Stimulated activated CD8-positive, alpha-beta memory T cell treated with anti-CD3 and anti-CD28 coated beads, Interleukin-2, amount 100 ng/mL, for 1 hour (primary cell): ENCODE data around the gene PDGFRB.

Source experiments
- DNase-seq, 2 donors: peaks; one replicate each; pipeline ENCODE4 v3.0.0-alpha.2; 2020; ENCODE audit warnings: low read depth in 2 of 2

Gene PDGFRB

DNA sequence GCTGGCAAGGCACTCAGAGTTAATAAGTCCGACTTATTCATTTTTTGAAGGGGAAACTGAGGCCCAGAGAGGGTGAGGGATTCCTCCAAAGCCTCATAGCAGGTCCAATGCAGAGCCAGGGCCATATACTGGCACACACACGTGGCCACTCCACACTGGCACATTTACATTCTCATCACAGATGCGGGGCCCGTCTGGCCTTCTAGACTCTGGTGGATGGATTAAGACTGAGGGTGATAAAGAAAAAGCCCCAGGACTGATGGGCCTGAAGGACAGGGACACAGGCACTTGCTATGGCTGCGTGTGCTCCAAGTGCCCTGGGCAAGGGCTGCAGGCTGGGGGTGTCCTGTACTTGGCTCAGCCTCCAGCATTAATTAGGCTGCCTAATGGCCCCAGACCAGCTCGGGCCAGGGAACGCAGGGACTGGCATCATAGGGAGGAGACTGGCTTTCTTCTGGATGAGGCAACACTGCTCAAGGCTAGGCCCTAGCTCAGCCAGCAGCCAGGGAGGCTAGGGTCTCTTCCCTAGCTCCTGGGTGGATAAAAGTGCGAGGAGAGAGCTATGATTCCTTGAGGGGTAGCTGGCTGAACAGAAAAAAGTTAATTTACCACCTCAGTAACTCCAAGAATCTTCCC, 40.8 kb downstream of the PDGFRB start:
- no peak for DNase-seq

DNA sequence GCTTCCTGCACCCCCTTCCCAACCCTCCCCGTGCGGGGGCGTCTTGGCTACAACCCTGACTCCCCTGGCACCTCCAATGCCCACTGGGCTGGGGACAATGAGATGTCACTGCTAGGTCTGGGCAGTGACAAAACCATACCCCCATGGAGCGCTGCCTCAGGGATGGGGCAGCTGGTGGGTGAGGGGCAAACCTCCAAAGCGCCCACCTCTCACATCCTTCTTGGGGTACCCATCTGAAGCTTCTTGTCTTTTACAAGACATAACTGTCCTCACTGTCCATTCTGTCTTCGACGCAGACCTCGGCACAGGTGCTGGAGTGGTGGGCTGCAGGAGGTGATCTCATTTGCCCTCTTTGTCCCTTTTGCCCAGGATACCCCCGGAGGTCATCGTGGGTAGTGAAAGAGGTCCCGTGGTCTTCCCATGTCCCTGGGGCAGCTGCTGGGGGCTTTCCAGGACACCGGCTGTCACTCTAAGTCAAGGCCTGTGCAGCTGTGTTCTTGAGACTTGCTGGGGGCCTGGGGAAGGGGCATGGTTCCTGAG, 41.5 kb downstream of the PDGFRB start:
- DNase-seq = no peak

DNA sequence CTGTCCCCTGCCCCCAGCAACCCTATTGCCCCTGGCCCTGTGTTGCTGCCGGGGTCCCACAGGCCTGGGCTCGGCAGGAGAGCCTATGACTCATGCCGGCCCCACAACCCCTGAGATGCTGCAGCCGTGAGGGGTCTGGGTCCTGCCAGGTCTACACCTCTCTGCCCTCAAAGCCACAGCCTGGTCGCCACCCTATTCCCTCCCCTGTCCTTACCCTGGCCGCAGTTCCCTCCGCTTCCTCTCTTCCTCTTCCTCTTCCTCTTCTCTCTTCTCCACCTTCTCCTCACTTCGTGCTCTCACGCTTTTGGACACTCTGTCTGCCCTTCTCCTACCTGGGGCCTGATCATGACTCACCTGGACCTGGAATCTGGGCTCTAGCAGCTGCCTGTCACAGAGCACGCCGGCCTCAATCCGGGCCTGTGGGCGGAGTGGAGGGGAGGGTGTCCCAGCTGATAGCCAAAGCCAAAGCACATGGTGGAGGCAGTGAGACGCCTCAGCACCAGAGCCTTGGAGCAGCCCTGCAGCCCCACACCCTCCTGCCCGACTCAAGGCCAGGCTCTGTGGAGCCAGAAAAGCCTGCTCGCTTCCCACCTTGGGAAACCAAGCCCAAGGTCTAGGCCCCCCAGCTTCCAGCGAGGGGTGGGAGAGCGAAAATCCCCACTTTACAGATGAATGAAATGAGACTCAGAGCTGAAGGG, 42.4 kb downstream of the PDGFRB start:
- no peak for DNase-seq

DNA sequence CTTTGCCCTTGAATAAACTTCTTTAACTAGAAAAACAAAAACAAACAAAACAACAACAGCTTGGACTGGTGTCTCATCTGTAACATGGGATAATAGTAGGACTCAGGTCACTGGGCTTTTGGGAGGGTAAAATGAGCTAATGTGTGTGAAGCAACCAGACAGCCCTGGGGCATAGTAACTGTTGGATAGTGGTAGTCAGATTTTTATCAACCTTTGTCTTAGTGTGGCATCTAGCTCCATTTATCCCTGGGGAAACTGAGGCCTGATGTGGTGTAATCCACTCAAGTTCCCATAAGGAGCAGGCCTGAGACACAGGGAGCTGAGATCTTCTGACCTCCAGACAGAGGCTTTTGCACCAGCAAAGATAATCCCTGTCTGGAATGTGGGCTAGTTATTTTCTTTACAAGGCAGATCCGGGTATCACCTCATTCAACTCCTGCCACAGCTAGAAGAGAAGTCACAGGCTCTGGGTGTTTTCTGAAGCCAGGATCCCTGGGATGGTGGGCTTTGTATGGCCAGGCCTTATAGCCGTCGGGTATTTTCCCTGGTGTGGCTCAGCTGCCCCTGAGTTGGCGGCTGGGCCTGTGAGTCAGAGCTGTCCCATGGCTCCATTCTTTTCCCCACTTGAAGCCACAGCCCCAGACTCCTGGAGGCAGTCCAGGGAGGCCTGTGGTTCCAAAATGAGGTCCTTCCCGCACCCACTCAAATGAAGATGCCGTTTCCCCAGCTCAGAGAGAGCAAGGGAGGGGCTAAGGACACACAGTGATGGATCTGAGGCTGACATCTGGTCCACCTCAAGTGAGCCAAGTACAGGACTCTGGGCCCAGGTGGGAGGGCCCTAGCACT, 43.2 kb downstream of the PDGFRB start:
- DNase-seq = no peak

DNA sequence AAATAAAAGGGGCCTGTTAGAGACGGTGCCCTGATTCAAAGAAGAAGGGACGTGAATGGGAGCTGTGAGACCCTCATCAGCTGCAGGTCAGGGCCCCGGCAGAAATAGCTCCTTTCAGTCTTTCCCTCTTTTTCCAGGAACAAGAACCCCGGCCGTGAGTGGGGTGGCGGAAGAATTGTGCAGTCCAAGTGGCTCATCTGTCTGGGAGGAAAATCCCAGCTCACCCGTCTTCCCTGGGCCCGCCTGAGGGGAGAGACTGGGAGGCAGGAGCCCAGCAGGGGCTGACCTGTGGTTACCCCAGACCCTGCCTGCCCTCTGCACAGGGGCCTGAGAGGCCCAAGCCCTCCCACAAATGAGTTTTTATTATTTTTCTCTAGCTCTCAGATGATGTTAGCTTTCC, 44.5 kb downstream of the PDGFRB start:
- DNase-seq = no peak

DNA sequence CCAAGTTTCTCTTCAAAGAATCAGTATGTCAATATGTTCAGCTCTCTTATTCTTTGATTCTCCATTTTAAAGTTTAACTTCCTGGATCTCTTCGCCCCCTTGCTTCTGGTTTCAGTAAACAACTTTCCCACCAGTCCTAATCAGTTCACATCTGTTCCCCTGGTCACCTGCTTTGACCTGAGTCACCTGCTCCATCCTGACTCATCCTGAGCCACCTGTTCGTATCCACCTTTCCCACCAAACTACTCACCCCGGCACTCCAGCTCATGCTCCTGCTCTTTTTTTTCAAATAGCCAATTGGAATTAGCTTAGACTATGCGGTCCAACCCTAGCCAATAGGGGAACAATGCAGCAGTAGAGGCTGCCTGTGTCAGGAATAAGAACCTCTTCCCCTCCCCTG, 45.7 kb downstream of the PDGFRB start:
- no peak for DNase-seq

DNA sequence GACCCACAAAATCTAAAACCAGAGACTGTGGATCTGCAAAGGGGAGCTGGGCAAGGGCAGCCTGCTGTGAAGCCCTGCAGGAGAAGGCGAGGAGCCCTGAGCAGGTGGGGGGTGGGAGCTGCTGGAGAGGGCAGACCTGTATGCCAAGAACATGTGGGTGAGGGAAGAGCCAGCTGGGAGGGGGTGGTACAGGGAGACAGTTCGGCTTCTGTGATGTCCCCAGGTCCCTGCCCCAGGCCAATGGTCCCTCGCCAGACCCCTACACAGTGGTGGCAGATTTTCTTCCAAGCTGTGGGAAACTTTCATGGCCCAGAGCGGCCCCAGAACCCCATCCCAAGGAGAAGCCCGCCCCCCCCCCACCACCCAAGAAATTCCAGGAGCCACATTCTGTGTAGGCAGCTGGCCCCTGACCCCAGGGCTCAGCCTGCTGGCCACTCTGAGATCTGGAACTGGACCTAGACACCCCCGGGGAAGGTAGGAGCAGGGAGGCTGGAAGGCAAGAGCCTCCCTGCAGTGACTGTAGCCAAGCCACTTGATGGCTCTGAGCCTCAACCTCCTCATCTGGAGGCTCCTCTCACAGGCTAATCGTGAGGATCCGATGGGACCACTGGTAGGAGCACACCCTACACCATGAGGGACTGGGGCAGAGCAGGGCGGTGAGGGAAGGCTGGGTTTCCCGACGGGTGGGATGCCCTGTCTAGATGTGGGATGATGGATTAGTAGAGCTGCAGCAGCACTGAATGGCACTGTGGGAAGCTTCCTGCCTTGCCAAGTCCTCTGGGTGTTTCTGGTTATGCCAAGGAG, 46.7 kb downstream of the PDGFRB start:
- no peak for DNase-seq

DNA sequence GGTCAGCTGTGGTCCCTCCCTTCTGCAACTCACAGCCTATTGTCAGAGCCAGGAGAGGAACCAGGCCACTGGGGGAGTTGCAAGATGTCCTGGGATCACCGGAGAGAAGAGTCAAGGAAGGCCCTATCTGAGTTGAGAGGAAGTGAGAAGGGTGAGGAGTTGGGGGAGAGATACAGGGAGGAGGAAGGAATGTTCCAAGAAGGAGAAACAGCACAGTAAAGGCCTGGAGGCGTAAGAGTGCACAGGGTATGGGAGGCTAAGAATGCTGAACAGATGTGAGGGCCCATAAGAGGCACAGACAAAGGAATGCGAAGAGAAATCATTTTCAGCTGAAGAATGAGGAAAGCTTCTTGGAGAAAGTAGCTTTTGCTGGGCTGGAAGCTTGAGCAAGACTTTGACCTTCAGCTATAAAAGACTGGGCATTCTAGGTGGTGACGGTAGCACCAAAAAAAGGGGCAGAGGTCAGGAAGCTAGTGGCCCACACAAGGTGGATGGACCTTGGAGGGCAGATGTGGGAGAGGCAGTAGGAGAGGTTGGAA, 47.7 kb downstream of the PDGFRB start:
- DNase-seq = no peak

DNA sequence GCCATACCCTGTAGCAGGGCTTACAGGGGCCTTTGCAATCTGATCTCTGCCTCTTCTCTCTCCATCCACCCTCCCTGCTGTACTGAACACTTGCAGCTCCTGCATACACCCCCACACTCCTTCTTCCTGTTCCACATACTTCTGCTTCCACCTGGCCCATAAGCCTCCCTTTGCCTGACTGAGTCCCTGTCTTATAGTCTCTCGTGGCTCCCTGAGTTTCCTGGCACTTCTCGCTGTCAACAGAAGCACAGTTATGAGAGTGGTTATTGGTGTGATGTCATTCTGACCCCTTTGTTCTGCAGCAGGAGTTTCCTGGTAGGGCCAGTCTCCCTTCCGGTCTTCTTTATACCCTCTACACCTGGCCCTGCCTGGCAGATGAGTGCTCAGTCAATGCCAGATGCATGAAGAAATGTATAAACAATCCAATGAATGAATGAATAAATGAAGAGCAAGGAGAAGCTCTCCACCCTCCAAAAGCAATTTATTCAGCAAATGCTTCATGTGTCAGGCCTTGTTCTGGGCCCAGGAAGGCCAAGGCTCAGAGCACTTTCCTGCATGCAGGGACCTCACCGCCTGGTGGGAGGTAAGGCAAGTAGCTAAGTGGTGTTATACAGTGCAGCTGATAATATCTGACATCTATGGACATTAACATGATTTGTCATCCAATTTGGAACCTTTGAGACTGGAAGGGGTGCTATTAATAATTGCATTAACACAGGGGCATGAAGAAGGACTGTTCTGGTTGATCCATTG, 48.8 kb downstream of the PDGFRB start:
- DNase-seq = no peak

DNA sequence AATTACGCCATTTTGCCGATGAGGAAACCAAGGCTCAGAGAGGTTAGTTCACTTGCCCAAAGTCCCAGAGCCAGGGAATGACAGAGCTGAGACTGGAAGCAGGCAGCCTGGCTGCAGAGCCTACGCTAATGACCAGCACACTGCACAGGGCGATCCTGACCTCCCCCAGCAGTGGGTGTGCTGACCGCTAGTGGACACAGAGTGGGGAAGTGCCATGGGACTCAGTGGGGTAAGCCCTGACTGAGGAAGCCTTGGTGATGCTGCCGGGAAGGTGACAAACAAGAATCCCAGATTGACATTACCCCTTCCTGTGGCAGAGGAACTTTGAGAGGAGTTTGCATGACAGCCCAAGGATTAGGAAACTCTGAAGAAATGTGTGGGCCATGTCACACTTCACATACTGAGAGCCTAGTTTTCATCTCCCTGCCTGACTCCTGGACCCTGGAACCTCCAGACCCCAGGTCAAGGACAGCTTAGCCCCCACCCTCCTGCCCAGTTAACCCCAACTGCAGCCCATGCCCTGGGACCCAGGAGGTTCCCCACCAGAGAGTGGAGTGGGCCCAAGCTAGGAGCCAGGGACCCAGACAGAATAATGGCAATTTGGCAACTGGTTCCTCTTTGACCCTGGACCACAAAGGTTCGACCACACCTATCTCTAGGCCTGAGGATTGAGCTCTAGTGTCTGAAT, 49.6 kb downstream of the PDGFRB start:
- no peak for DNase-seq

DNA sequence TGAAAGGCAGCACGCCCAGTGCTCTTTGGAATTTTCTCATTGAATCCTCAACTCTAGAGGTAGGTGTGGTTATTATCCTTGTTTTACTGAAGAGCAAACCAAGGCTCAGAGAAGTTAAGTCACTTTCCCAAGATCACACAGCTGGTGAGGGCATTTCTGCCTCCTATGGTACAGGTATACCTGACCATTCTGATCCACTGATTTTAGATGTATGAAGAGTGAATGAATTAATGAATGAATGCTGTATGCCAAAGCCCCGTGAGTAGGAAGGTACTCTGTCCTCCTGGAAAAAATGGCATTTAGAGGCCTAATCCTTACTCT, 51.1 kb downstream of the PDGFRB start:
- no peak for DNase-seq

DNA sequence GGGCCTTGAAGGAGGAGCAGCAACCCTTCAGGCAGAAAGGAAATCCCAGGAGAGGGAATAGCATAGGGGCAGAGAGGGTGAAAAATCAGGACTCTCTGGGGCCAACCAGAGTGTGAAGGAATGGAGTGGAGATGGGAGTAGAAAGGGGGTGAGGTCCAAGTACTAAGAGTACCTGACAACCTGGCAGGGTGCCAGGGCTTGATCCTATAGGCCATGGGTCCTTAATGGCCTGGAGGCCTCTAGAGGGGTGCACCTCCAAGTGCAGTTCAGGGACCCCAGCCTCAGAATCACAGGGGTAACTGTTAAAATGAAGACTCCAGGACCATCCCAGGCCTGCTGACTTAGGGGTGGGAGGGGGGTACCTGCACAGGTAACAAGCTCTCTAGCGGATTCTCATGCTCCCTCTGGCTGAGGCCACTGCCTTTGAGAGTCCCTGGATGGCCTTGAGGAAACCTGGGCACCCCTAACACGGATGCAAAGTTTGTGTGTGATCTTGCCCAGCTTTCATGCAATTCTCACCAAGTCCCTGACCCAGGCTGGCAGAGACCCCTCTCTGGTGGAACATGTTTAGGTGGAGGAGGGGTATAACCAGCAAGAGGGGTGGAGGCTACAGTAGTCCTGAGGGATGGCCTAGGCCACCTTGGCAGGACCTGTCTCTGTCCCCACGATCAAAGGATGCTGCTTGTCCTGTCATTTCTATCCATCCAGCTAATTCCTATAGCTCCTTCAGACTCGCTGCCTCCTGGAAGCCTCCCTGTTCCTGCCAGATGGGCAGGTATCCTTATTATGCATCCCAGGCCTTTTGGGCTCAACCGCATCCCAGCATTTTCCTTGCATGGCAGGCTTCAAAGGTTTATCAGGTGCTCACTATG, 51.7 kb downstream of the PDGFRB start:
- DNase-seq = no peak

DNA sequence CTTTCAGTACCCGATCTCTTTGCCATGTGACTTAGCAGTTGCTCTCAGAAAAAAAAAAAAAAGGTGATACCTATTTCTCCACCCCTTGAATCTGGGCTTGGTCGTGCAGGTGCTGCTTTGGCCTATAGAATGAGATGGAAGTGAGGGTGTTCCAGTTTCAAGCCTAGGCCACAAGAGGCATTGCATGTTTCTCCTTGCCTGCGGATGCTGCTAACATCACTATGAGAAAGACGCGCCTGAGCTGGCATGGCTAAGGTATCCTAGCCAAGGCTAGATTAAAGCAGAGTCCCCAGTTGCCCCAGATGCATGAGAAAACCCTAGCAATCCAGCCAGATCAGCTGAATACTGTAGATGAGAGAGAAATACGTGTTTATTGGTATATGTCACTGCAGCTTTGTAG, 54.6 kb downstream of the PDGFRB start:
- DNase-seq = no peak

DNA sequence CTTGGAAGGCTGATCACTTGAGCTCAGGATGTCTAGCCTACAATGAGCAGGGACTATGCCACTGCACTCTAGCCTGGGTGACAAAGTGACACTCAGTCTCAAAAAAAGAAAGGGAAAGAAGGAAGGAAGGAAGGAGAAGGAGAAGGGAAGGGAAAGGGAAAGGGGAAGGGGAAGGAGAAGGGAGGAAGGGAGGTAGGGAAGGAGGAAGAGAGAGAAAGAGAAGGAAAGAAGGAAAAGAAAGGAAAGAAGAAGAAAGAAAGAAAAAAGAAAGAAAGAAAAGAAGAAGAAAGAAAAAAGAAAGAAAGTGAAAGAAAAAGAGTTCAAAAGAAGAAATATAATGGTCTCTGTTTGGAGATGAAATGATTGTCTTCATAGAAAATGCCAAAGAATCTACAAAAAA, 58.5 kb downstream of the PDGFRB start:
- DNase-seq = no peak

DNA sequence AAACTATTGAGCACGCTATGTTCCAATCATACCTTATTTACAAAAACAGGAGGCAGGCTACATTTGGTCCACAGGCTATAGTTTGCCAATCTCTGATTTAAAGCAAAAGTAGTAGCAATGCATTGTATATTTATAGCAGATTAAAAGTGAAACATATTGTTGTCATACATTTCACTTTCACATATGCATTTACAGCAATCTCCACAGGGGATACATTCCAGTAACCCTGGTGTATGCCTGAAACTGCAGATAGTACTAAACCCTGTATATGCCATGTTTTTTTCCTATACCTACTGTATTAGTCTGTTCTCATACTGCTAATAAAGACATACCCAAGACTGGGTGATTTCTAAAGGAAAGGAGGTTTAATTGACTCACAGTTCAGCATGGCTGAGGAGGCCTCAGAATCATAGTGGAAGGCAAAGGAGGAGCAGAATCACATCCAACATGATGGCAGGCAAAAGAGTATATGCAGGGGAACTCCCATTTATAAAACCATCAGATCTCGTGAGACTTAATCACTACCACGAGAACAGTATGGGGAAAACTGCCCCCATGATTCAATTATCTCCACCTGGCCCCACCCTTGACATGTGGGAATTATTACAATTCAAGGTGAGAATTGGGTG, 63.4 kb downstream of the PDGFRB start:
- no peak for DNase-seq

DNA sequence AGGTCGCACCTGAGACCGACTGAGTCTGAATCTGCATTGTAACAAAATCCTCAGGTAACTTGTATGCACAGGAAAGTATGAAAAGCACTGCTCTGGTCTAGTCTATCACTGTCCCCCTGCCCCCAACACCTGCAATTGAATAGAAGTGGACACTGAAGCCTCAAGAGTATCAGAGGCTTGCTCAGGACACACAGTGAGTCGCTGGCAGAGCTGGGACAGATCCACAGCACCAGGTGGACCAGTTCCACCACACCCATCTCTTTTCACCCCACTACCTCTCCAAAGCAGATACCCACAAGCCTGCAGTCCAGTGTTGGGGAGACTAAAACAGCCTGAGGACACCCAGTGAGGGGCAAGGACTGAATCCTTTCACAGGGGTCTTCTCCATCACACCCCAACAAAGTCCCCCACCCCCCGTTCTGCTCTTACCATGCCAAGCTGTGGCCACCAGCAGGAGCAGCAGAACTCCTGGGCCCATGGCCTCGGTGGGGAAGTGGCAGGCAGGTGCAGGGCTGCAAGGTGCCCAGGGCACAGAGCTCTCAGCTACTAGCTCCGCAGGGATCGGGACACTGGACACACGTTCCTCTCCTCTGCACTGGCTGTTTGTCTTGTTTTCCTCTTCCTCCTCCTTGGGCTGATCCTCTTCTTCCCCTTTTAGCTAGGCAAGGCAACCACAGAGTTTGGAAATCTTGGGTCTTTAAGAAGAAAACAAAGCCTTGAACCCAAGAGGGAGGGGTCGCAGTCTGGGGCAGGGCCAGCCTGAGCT, 69.5 kb downstream of the PDGFRB start, which contains the start of gene CSF1R:
Gene CSF1R, minus strand, starts transcription at position 605 of the 766 bp plus-strand sequence. Its CDS starts 127 bp downstream, at position 478.
- no peak for DNase-seq

DNA sequence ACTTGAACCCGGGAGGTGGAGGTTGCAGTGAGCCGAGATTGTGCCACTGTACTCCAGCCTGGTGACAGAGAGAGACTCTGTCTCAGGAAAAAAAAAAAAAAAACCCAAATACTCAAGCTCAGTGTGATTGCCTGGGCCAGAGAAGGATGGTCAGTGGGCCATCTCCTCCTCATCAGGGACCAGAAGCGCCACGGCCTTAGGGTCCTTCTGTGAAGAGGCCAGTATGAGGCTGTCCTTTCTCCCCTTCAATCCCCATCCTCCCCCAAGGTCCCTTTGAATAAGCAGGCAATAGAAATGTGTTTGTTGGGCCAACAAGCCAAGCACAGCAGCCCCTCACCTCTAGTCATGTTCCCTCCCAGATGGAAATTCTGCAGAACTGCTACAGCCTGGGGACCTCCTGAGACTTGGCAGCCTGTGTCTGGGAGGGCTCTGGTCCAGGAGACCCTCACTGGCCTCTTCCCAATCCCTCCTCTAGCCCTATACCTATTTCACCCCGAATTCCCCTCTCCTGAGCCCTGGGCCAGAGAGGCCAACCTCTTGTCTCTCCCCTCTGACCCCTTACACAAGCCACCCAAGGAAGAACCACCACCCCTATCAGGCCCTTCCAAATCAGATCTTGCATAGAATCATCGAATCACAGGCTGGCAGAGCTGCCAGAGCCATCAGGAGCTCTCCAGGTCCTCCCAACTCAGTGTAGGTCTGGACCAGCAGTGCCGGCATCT, 70.3 kb downstream of the PDGFRB start:
- DNase-seq = no peak
